SU-DHL-6 (cell line): Measurements from ENCODE around the gene OR1L8.

ENCODE experiments used
- H2AFZ ChIP-seq: fragments of 200-600 bp; sonication (generic); 2 replicates; pipeline ENCODE4 v1.6.1; 2014; ENCODE audit warnings: low read depth, mild to moderate bottlenecking, moderate library complexity, mixed read lengths, antibody characterized with exemption, low read length; ENCODE audit not compliant: severe bottlenecking
- H3F3A ChIP-seq: fragments of 200-600 bp; shearing (Covaris generic); 2 replicates; pipeline ENCODE4 v1.6.0; 2016; ENCODE audit warnings: antibody characterized with exemption, mild to moderate bottlenecking; ENCODE audit not compliant: insufficient read depth
- H3K27ac ChIP-seq: fragments of 200-600 bp; sonication (generic); 2 replicates; pipeline ENCODE4 v1.5.1; 2016; ENCODE audit warnings: low read depth, mild to moderate bottlenecking, low read length, moderate library complexity, mixed read lengths
- H3K27me3 ChIP-seq: fragments of 200-600 bp; sonication (generic), shearing (Covaris generic); 2 replicates; pipeline ENCODE4 v1.6.0; 2014; ENCODE audit warnings: mild to moderate bottlenecking, low read length
- H3K36me3 ChIP-seq: fragments of 200-600 bp; sonication (generic); 2 replicates; pipeline ENCODE4 v1.6.1; 2014; ENCODE audit warnings: mild to moderate bottlenecking, low read length, mixed read lengths
- H3K4me2 ChIP-seq: fragments of 300-600, 200-600 bp; shearing (Covaris generic), sonication (generic); 2 replicates; pipeline ENCODE4 v1.6.0; 2014; ENCODE audit warnings: low read length, low read depth, mild to moderate bottlenecking; ENCODE audit not compliant: poor library complexity, severe bottlenecking
- H3K4me3 ChIP-seq: fragments of 200-600 bp; sonication (generic); 2 replicates; pipeline ENCODE4 v1.5.1; 2014; ENCODE audit warnings: antibody characterized with exemption, low read length, mild to moderate bottlenecking, mixed read lengths; ENCODE audit not compliant: insufficient read depth, poor library complexity, severe bottlenecking
- H3K79me2 ChIP-seq: fragments of 200-600 bp; sonication (generic); 2 replicates; pipeline ENCODE4 v1.6.1; 2014; ENCODE audit warnings: mild to moderate bottlenecking, low read length, moderate library complexity; ENCODE audit not compliant: insufficient read depth
- H3K9ac ChIP-seq: fragments of 200-600 bp; sonication (generic); 2 replicates; pipeline ENCODE4 v1.7.0; 2014; ENCODE audit warnings: mild to moderate bottlenecking, low read length
- H3K9me2 ChIP-seq: fragments of 200-600 bp; sonication (generic); replicated peaks from 2 replicates; pipeline ENCODE4 v1.6.1; 2014; ENCODE audit warnings: low read length; ENCODE audit not compliant: insufficient read depth
- H3K9me3 ChIP-seq: fragments of 200-600 bp; sonication (generic); 2 replicates; pipeline ENCODE4 v1.6.1; 2014; ENCODE audit warnings: low read length, mixed read lengths; ENCODE audit not compliant: insufficient read depth
- H4K20me1 ChIP-seq: fragments of 200-600 bp; sonication (generic); 2 replicates; pipeline ENCODE4 v1.6.1; 2014; ENCODE audit warnings: low read depth, mild to moderate bottlenecking, antibody characterized with exemption, low read length, moderate library complexity, mixed read lengths
- EZH2phosphoT487 ChIP-seq: fragments of 200-600 bp; sonication (generic), shearing (Covaris generic); conservative IDR thresholded peaks from 2 replicates; pipeline ENCODE4 v1.6.1; 2018; ENCODE audit warnings: mild to moderate bottlenecking, antibody characterized with exemption, low read length, moderate library complexity, mixed read lengths
- TF ChIP-seq, protein P1 (sequence below): fragments of 200-600 bp; sonication (generic); IDR thresholded peaks from one replicate; pipeline ENCODE4 v1.5.1; 2017; ENCODE audit warnings: antibody characterized with exemption, mild to moderate bottlenecking, low read length, moderate library complexity; ENCODE audit not compliant: insufficient read depth, poor library complexity, severe bottlenecking

Gene OR1L8

DNA sequence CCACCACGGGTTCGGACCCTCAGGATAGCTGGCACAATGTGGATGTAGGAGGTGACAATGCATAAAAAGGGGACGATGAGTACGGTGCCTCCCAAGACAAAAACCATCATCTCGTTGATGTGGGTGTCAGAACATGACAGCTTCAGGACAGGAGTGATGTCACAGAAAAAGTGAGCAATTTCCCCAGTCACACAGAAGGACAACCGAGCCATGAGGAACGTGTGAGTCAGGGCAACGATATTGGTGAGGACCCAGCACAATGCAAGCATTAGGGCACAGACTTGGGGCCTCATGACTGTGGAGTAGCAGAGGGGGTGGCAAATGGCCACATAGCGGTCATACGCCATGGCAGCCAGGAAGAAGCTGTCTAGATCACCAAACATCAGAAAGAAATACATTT is 56.6 kb downstream of the OR1L8 start:
- TF ChIP-seq, protein P1, sequence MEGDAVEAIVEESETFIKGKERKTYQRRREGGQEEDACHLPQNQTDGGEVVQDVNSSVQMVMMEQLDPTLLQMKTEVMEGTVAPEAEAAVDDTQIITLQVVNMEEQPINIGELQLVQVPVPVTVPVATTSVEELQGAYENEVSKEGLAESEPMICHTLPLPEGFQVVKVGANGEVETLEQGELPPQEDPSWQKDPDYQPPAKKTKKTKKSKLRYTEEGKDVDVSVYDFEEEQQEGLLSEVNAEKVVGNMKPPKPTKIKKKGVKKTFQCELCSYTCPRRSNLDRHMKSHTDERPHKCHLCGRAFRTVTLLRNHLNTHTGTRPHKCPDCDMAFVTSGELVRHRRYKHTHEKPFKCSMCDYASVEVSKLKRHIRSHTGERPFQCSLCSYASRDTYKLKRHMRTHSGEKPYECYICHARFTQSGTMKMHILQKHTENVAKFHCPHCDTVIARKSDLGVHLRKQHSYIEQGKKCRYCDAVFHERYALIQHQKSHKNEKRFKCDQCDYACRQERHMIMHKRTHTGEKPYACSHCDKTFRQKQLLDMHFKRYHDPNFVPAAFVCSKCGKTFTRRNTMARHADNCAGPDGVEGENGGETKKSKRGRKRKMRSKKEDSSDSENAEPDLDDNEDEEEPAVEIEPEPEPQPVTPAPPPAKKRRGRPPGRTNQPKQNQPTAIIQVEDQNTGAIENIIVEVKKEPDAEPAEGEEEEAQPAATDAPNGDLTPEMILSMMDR: no peak
- TF ChIP-seq EZH2phosphoT487: no peak
- no peaks in the 10 kb centered on the region for H3K27me3 ChIP-seq
- H3K4me2 ChIP-seq: no peak overlapping the region
- no peaks in the 10 kb centered on the region for H3K36me3 ChIP-seq
- H3K27ac ChIP-seq: no peak overlapping the region
- no peaks in the 10 kb centered on the region for H3K79me2 ChIP-seq
- no peaks in the 10 kb centered on the region for H3K9me3 ChIP-seq
- no peak overlapping the region for H3K9ac ChIP-seq
- H2AFZ ChIP-seq: no peak overlapping the region
- no peaks in the 10 kb centered on the region for H4K20me1 ChIP-seq
- H3F3A ChIP-seq: no peaks in the 10 kb centered on the region
- H3K4me3 ChIP-seq: no peak overlapping the region
- no peaks in the 10 kb centered on the region for H3K9me2 ChIP-seq

DNA sequence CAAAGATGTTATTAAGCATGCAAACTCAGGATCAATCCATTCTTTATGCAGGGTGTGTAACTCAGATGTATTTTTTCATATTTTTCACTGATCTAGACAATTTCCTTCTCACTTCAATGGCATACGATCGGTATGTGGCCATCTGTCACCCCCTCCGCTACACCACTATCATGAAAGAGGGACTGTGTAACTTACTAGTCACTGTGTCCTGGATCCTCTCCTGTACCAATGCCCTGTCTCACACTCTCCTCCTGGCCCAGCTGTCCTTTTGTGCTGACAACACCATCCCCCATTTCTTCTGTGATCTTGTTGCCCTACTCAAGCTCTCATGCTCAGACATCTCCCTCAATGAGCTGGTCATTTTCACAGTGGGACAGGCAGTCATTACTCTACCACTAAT is 63.8 kb downstream of the OR1L8 start:
- Histone ChIP-seq H3K9me3 (no peaks in the 10 kb centered on the region), H3K4me2 (no peak overlapping the region), H3K9ac (no peak overlapping the region), H3K4me3 (no peak overlapping the region), H3K9me2 (no peaks in the 10 kb centered on the region), H3K27ac (no peak overlapping the region), H3K27me3 (no peaks in the 10 kb centered on the region), H3F3A (no peaks in the 10 kb centered on the region), H4K20me1 (no peaks in the 10 kb centered on the region), H3K36me3 (no peaks in the 10 kb centered on the region), H3K79me2 (no peaks in the 10 kb centered on the region), H2AFZ (no peak overlapping the region)
- no peak for TF ChIP-seq EZH2phosphoT487
- TF ChIP-seq, protein P1: no peak

DNA sequence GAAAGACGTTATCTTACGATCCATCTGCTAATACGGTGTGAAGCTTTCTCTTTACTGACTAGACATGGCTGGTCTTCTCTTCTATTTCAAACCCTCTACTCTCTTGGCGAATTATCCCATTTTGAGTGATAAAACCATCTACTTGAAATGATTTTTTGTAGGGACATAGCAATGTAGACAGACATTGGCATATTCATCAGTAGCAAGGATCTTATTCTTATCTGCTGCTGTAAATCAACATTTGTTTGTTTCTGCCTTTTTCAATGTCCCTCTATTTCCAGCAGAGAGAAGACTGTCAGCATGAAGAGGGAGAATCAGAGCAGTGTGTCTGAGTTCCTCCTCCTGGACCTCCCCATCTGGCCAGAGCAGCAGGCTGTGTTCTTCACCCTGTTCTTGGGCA is 64.3 kb downstream of the OR1L8 start, which contains the start of gene OR1J4:
TSS of gene OR1J4 (plus strand) at position 301 of the 400 bp plus-strand sequence. CDS start at position 301, 0 bp downstream.
- Histone ChIP-seq H3K27me3 (no peaks in the 10 kb centered on the region), H3K9me2 (no peaks in the 10 kb centered on the region), H2AFZ (no peak within 1 kb of the TSS), H3K9ac (no peak within 1 kb of the TSS), H3K4me2 (no peak within 1 kb of the TSS), H3K9me3 (no peaks in the 10 kb centered on the region), H3K27ac (no peak within 1 kb of the TSS), H3K79me2 (no peaks in the 10 kb centered on the region), H3K36me3 (no peaks in the 10 kb centered on the region), H3F3A (no peaks in the 10 kb centered on the region), H3K4me3 (no peak within 1 kb of the TSS), H4K20me1 (no peaks in the 10 kb centered on the region)
- TF ChIP-seq EZH2phosphoT487: no peak
- TF ChIP-seq, protein P1: no peak
